Cerebellar nuclear complex (tissue), 1 donor: ENCODE data around the gene LRRC36.
"Not testable (repeated sequence)": the region's sequence is repeated elsewhere in the genome, so short reads cannot be mapped to it uniquely, and the experiment has no call there.

Experiments
- DNase-seq, 2 experiments: peaks; one replicate each; lab custom pipeline; 2025; lab: John Stamatoyannopoulos, UW

Gene LRRC36

GRCh38 chr16:67342616-67343015, 16.0 kb downstream of the LRRC36 start:
- DNase-seq = no peak

- no peak for DNase-seq
These were observed 18.8 kb downstream of the LRRC36 start for GRCh38 chr16:67345401-67345800.

GRCh38 chr16:67346341-67346740, 19.7 kb downstream of the LRRC36 start:
- DNase-seq = no peak

- no peak for DNase-seq
These were observed 22.6 kb downstream of the LRRC36 start for GRCh38 chr16:67349172-67349571.

GRCh38 chr16:67350324-67350723, 23.7 kb downstream of the LRRC36 start:
- DNase-seq = no peak

- DNase-seq = not testable (repeated sequence)
These were observed 25.8 kb downstream of the LRRC36 start for GRCh38 chr16:67352463-67352862.

- no peak for DNase-seq
These were observed 29.8 kb downstream of the LRRC36 start for GRCh38 chr16:67356396-67356795.

GRCh38 chr16:67357561-67357960, 30.9 kb downstream of the LRRC36 start:
- DNase-seq = no peak

- not testable (repeated sequence) for DNase-seq
These were observed 33.1 kb downstream of the LRRC36 start for GRCh38 chr16:67359540-67360269.

- no peak for DNase-seq
These were observed 34.4 kb downstream of the LRRC36 start for GRCh38 chr16:67361038-67361437.

GRCh38 chr16:67364600-67365235, 38.1 kb downstream of the LRRC36 start:
- DNase-seq = no peak

- no peak for DNase-seq
These were observed 44.0 kb downstream of the LRRC36 start for GRCh38 chr16:67370661-67371060.

- DNase-seq = no peak
These were observed 46.0 kb downstream of the LRRC36 start for GRCh38 chr16:67372664-67373063.

GRCh38 chr16:67376012-67376411, 49.4 kb downstream of the LRRC36 start:
- DNase-seq = not testable (repeated sequence)

GRCh38 chr16:67378642-67379041, 52.0 kb downstream of the LRRC36 start:
- DNase-seq = no peak

- DNase-seq = no peak
These were observed 56.7 kb downstream of the LRRC36 start for GRCh38 chr16:67383284-67383683.

- DNase-seq = no peak
These were observed 58.3 kb downstream of the LRRC36 start for GRCh38 chr16:67384778-67385510.

- DNase-seq = no peak
These were observed 60.3 kb downstream of the LRRC36 start for GRCh38 chr16:67386861-67387455.

GRCh38 chr16:67387479-67388079, 61.0 kb downstream of the LRRC36 start:
- DNase-seq = no peak

GRCh38 chr16:67388191-67388590, 61.6 kb downstream of the LRRC36 start:
- DNase-seq = no peak

- DNase-seq = no peak
These were observed 62.0 kb downstream of the LRRC36 start for GRCh38 chr16:67388591-67388990.
